ENCODE data around the gene SSBP3.
"Not testable (repeated sequence)": the region's sequence is repeated elsewhere in the genome, so short reads cannot be mapped to it uniquely, and the experiment has no call there.

Gene SSBP3

GRCh38 chr1:54215523-54215922, 190.7 kb downstream of the SSBP3 start:
- no peak for TF ChIP-seq TCF4 (CRISPR knock-in tag; IDR thresholded peaks at IDR 0.05; ENCODE audit: borderline replicate concordance)
- no peak for TF ChIP-seq CSRNP3 (CRISPR knock-in tag; IDR thresholded peaks at IDR 0.05)
- TF ChIP-seq CSDC2 (CRISPR knock-in tag; IDR thresholded peaks at IDR 0.05): no peak
- no peak for ATAC-seq

GRCh38 chr1:54212872-54213271, 193.3 kb downstream of the SSBP3 start:
- TF ChIP-seq SNAI2 (CRISPR knock-in tag; IDR thresholded peaks at IDR 0.05) (no peak), ZC3H10 (CRISPR knock-in tag; IDR thresholded peaks at IDR 0.05) (no peak)
- ATAC-seq: no peak

GRCh38 chr1:54207896-54208295, 198.3 kb downstream of the SSBP3 start:
- not testable (repeated sequence) for ATAC-seq

GRCh38 chr1:54207287-54207686, 198.9 kb downstream of the SSBP3 start:
- TF ChIP-seq GLIS3 (CRISPR knock-in tag; IDR thresholded peaks at IDR 0.05) (no peak), PATZ1 (CRISPR knock-in tag; IDR thresholded peaks at IDR 0.05; ENCODE audit: borderline replicate concordance) (no peak), ZC3H10 (CRISPR knock-in tag; IDR thresholded peaks at IDR 0.05) (no peak), POU6F1 (CRISPR knock-in tag; IDR thresholded peaks at IDR 0.05; ENCODE audit: borderline replicate concordance, low read depth) (no peak), ZFP30 (CRISPR knock-in tag; IDR thresholded peaks at IDR 0.05) (no peak), ZNF565 (CRISPR knock-in tag; conservative IDR thresholded peaks at IDR 0.05; ENCODE audit: low read depth) (no peak), OSR1 (CRISPR knock-in tag; IDR thresholded peaks at IDR 0.05) (no peak), CSRNP3 (CRISPR knock-in tag; IDR thresholded peaks at IDR 0.05) (no peak), SNAI2 (CRISPR knock-in tag; IDR thresholded peaks at IDR 0.05) (no peak), ZNF70 (CRISPR knock-in tag; IDR thresholded peaks at IDR 0.05) (no peak), CSDC2 (CRISPR knock-in tag; IDR thresholded peaks at IDR 0.05) (no peak), ARNTL (CRISPR knock-in tag; IDR thresholded peaks at IDR 0.05; ENCODE audit: borderline replicate concordance, low read depth) (no peak)

GRCh38 chr1:54204199-54204598, 202.0 kb downstream of the SSBP3 start:
- TF ChIP-seq GLIS3 (CRISPR knock-in tag; IDR thresholded peaks at IDR 0.05) (no peak), TSHZ2 (CRISPR knock-in tag; IDR thresholded peaks at IDR 0.05) (no peak), ISL1 (CRISPR knock-in tag; IDR thresholded peaks at IDR 0.05) (no peak)
- ATAC-seq: no peak

More at GRCh38 chr1:54207287-54207686, 198.9 kb downstream of the SSBP3 start:
- no peak for ATAC-seq

All from SK-N-SH treated with all-trans-retinoic acid at 6 μM for 48 hours (cell line).